ENCODE measurements around the gene ZNF609.
"Not testable (repeated sequence)": the region's sequence is repeated elsewhere in the genome, so short reads cannot be mapped to it uniquely, and the experiment has no call there.

Gene ZNF609

GRCh38 chr15:64459066-64459781 is 1.2 kb upstream of the ZNF609 start:
- no peak for DNase-seq

- DNase-seq: peak; percentile 35 to 82
Measured at GRCh38 chr15:64460724-64461720, 644 bp downstream of the ZNF609 start.

- DNase-seq: no peak
Measured at GRCh38 chr15:64461721-64462162, 1.4 kb downstream of the ZNF609 start.

GRCh38 chr15:64462492-64462891 is 2.1 kb downstream of the ZNF609 start:
- DNase-seq: no peak

- DNase-seq: no peak
Measured at GRCh38 chr15:64464276-64465005, 4.1 kb downstream of the ZNF609 start.

- DNase-seq: no peak
Measured at GRCh38 chr15:64466408-64467141, 6.2 kb downstream of the ZNF609 start.

- DNase-seq: no peak
Measured at GRCh38 chr15:64472161-64472560, 11.8 kb downstream of the ZNF609 start.

GRCh38 chr15:64474846-64475245 is 14.5 kb downstream of the ZNF609 start:
- no peak for DNase-seq

- no peak for DNase-seq
Measured at GRCh38 chr15:64476550-64476949, 16.2 kb downstream of the ZNF609 start.

GRCh38 chr15:64478863-64479262 is 18.5 kb downstream of the ZNF609 start:
- no peak for DNase-seq

- no peak for DNase-seq
Measured at GRCh38 chr15:64480891-64481290, 20.5 kb downstream of the ZNF609 start.

- no peak for DNase-seq
Measured at GRCh38 chr15:64483749-64484148, 23.4 kb downstream of the ZNF609 start.

- no peak for DNase-seq
Measured at GRCh38 chr15:64485796-64486195, 25.4 kb downstream of the ZNF609 start.

GRCh38 chr15:64490598-64491259 is 30.4 kb downstream of the ZNF609 start:
- no peak for DNase-seq

GRCh38 chr15:64493641-64494040 is 33.3 kb downstream of the ZNF609 start:
- DNase-seq: no peak

- not testable (repeated sequence) for DNase-seq
Measured at GRCh38 chr15:64495968-64496367, 35.6 kb downstream of the ZNF609 start.

GRCh38 chr15:64500695-64501395 is 40.5 kb downstream of the ZNF609 start:
- no peak for DNase-seq

GRCh38 chr15:64501396-64501715 is 41.0 kb downstream of the ZNF609 start:
- DNase-seq: no peak

- no peak for DNase-seq
Measured at GRCh38 chr15:64502151-64502550, 41.8 kb downstream of the ZNF609 start.

- DNase-seq: no peak
Measured at GRCh38 chr15:64502551-64502950, 42.2 kb downstream of the ZNF609 start.

GRCh38 chr15:64503197-64503596 is 42.8 kb downstream of the ZNF609 start:
- no peak for DNase-seq
